ENCODE measurements around the gene TMED10. TPM values are rescaled to one million over a fixed set of nuclear protein-coding genes. Genes with fewer than 3 reads are reported as not detected.

TMED10 gene
- 286 TPM for total RNA-seq
- long read RNA-seq, full-length matches to known transcripts, result 310 of 353 reads
- long read RNA-seq, partial matches to known transcripts, result 2 of 353 reads
- long read RNA-seq, other reads (novel, unspliced or antisense), result 41 of 353 reads

DNA sequence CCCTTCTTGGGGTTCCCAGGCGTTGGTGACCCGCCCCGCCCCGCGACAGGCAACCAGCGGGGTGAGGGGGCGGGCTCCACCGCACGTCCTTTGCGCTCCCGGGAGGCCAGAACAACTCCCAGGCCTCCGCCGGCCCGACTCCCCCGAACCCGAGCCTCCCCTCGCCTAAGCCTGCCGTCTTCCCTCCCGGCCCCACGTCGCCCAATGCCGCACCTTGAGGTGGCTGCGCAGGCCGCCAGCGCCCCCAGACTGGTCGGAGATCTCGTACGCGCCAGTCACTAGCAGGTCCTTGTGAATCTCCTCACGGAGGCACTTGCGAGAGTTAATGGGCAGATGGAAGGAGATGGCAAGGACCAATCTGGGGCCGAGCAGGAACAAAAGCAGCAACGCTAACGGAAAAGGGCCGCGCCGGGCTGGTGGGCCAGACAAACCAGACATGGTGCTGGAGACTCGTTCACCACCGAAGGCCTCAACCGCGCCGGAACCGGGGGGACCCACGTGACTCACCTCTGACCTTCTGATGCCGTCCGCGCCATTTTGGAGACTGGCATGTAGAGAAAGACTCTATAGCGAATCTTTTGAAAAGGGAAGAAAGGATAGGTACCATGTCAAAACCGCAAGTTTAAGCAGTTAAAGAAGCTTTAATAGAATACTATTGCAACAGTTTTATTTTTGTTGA lies at the start of gene TMED10:
Gene TMED10, minus strand, starts transcription at position 471 of the 679 bp plus-strand sequence. Its CDS starts 33 bp downstream, at position 438.
- Histone ChIP-seq H3K4me1 (peaks cover 32% of the 10 kb centered on the region), H3K36me3 (peaks cover 4% of the 10 kb centered on the region), H3K27ac (peak within 1 kb of the TSS; percentile 99), H3K27me3 (ENCODE audit: low read depth) (no peaks in the 10 kb centered on the region), H3K9me3 (no peaks in the 10 kb centered on the region), H3K4me3 (peak within 1 kb of the TSS; percentile 75)
- TF ChIP-seq, protein P1, sequence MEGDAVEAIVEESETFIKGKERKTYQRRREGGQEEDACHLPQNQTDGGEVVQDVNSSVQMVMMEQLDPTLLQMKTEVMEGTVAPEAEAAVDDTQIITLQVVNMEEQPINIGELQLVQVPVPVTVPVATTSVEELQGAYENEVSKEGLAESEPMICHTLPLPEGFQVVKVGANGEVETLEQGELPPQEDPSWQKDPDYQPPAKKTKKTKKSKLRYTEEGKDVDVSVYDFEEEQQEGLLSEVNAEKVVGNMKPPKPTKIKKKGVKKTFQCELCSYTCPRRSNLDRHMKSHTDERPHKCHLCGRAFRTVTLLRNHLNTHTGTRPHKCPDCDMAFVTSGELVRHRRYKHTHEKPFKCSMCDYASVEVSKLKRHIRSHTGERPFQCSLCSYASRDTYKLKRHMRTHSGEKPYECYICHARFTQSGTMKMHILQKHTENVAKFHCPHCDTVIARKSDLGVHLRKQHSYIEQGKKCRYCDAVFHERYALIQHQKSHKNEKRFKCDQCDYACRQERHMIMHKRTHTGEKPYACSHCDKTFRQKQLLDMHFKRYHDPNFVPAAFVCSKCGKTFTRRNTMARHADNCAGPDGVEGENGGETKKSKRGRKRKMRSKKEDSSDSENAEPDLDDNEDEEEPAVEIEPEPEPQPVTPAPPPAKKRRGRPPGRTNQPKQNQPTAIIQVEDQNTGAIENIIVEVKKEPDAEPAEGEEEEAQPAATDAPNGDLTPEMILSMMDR (IDR thresholded peaks at IDR 0.05), result no peak
- intact Hi-C loops (cut with DNase I), result no loop called here
- peak; percentile 91 for DNase-seq
- ATAC-seq, result peak; percentile 96 to 97

DNA sequence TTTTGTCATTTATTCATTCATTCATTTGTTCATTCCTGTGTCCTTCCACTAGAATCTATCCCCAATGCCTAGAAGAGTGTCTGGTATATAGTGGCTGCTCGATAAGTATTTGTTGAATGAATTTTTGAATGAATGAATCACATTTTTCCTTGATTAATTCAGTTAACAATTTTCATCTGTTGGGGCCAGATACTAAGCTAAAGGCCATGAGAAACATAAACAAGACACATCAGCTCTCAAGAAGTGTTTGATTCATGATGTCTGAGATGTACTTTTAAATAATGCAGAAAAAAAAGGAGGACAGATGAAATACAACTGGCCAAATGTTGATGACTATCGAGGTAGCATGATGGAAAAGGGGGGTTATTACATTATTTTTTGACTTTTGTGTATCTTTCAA lies 48.1 kb upstream of the TMED10 start:
- DNase-seq (no peak), ATAC-seq (no peak)
- H3K36me3 ChIP-seq, result no peaks in the 10 kb centered on the region
- peaks cover 24% of the 10 kb centered on the region for H3K4me1 ChIP-seq
- no peak overlapping the region for H3K27ac ChIP-seq
- intact Hi-C loops (cut with DNase I), result no loop called here
- no peak overlapping the region for H3K4me3 ChIP-seq
- no peaks in the 10 kb centered on the region for H3K27me3 ChIP-seq (ENCODE audit: low read depth)
- TF ChIP-seq, protein P1 (IDR thresholded peaks at IDR 0.05), result no peak
- no peaks in the 10 kb centered on the region for H3K9me3 ChIP-seq

DNA sequence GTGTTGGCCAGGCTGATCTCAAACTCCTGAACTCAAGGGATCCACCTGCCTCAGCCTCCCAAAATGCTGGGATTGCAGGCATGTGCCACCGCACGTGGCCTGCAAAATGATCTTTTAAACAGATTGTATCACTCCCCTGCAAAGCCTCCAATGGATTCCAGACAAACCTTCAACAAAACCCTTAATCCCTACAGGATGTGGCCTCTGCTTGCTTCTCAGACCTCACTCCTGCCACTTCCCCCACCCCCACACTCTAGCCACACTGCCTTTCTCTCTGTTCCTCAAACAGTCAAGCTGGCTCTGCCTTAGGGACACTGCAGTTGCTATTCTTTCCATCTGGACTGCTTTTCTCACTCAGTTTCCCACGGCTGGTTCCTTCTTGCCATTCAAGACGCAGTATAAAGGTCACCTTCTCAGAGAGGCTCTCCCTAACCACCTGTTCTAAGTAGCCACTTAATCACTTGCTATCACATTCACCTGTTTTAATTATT lies 47.3 kb upstream of the TMED10 start:
- Histone ChIP-seq H3K36me3 (no peaks in the 10 kb centered on the region), H3K27ac (peak overlapping the region; percentile 24), H3K27me3 (ENCODE audit: low read depth) (no peaks in the 10 kb centered on the region), H3K4me1 (peaks cover 19% of the 10 kb centered on the region), H3K4me3 (no peak overlapping the region), H3K9me3 (no peaks in the 10 kb centered on the region)
- intact Hi-C loops (cut with DNase I), result no loop called here
- peak; percentile 66 for DNase-seq
- peak; percentile 63 to 67 for ATAC-seq
- TF ChIP-seq, protein P1 (IDR thresholded peaks at IDR 0.05), result no peak

DNA sequence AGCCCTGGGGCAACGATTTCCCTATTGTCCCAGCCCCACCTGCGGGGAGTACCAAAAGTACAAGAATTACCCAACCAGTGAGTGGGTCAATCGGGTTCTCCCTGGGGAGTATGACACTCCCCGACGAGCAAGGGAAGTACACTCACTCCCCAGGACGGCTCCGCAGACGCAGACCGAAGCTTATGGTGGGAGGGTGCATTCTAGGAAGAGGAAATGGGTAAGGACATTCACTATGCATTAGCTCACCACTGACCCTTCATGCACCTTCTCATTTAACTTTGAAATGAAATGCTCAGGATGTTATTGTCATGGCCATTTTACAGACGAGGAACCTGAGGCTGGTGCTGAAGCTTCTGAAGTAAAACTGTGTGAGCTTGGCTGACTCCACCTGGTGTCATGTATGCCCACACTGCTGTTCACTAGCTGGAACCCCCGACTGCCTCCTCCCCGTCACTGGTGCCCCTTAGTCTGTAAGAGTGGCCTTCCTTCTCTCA lies 45.8 kb upstream of the TMED10 start:
- TF ChIP-seq, protein P1 (IDR thresholded peaks at IDR 0.05), result no peak
- peak; percentile 82 to 90 for ATAC-seq
- Histone ChIP-seq H3K36me3 (no peaks in the 10 kb centered on the region), H3K9me3 (no peaks in the 10 kb centered on the region), H3K4me1 (peaks cover 12% of the 10 kb centered on the region), H3K27me3 (ENCODE audit: low read depth) (no peaks in the 10 kb centered on the region), H3K4me3 (no peak overlapping the region), H3K27ac (no peak overlapping the region)
- intact Hi-C loops (cut with DNase I), result no loop called here
- peak; percentile 73 for DNase-seq

DNA sequence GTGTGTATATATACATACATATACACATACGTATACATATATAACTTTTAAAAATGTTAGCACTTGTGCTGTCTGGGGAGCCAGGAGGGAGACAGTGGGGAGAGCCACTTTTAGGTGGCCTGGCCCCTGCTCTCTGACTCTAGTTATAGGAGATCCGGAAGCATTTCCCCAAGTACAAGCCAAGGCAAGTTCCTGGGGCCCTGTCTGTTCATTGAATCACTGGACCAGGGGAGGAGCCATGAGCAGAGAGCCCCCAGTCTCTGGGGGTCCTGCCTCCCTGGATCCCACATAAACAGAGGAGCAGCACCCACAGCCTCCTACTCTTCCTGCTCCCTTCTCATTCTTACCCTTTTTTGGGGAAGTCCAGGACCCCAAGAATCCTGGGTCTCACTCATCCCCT lies 45.4 kb upstream of the TMED10 start:
- H3K27ac ChIP-seq, result no peak overlapping the region
- no peaks in the 10 kb centered on the region for H3K27me3 ChIP-seq (ENCODE audit: low read depth)
- H3K36me3 ChIP-seq, result no peaks in the 10 kb centered on the region
- DNase-seq (no peak), ATAC-seq (peak in 1 of 2 donors; percentile 8)
- H3K4me1 ChIP-seq, result peaks cover 12% of the 10 kb centered on the region
- TF ChIP-seq, protein P1 (IDR thresholded peaks at IDR 0.05), result no peak
- no peaks in the 10 kb centered on the region for H3K9me3 ChIP-seq
- no peak overlapping the region for H3K4me3 ChIP-seq
- intact Hi-C loops (cut with DNase I), result no loop called here

All from lower lobe of right lung (tissue), 2 donors.